GM21423 (cell line): ENCODE data around the gene EHD1.

Source experiments
- ATAC-seq: cut with Tn5 transposase; IDR thresholded peaks from one replicate; pipeline ENCODE4 v1.9.1; 2021; ENCODE audit warnings: mild to moderate bottlenecking, moderate library complexity; ENCODE audit not compliant: unreplicated experiment

EHD1 gene

DNA sequence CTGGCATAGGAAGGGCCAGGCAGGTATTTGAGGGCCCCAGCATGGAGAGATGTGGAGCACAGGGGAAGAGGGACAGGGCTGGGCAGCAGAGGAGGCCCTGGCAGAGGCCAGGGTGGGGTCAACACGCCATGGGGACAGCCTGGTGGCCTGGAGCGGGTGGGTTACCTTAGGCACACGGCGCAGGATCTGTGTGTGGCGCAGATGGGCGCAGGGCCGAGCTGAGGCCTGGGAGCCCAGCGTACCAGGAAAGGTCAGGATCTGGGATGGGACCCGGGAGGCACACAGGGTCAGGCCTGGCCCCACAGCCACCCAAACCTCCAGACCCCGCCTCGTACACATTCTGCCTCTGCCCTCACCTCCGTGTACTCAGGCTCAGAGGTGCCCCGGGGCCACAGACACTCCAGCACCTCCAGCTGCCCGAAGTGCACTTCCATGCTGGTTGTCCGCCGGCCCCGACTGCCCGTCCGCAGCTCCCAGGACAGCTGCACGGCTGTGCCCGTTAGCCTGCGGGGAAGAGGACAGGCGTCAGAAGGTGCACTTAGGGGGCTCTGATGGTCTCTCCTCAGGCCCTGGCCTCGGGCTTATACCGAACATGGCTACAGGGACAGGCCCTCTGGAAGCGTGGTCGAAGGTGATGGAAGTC lies 32.2 kb upstream of the EHD1 start:
- no peak for ATAC-seq

DNA sequence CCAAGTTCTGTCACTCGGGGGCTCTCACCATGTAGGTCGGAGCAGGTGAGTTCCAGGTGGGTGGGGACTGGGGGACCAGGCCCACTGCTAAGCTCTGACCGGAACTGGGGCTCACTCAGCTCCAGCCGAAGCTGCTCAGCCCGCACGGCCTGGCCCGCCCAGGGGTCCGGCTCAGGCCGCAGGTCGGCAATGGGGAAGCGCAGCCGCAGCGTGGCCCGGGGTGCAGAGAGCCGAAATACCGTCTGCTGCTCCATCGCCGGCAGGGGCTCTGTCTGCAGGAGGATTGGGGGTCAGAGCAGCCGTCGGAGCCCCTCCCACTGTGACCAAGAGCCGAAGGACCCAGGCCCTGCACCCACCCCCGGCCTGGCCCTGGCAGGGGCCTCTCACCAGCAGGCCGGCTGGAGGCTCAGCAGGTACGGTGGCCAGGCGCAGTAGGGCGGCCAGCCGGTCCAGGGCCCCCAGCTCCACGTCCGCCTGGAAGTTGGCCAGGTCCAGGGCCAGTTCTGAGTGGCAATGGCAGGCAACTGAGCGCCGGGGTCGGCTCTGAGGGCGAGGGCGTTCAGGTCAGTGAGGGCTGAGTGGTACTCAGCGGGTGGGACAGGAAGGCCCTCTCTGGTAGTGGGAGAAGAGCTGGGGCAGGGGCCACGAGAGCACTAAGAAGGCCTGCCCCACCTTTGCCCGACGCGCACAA lies 31.4 kb upstream of the EHD1 start:
- no peak for ATAC-seq

DNA sequence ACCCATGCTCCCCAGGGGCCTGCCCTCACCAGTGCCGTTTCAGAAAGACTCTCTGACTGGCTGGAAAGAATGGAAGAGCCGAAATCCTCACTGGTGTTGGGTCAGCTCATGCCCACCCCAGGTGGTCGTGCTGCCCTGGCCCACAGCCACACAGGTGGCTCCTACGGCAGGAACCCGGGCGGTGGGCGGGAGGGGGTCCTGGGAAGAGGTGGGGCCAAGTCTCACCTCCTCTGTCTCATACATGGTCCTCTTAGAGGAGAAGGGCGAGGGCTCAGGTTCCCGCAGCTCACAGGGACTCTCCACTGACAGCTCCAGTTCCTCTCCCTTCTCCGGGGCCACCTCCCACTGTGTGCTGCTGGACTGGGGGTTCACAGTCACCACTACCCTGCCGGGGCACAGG lies 30.3 kb upstream of the EHD1 start:
- ATAC-seq, result no peak

DNA sequence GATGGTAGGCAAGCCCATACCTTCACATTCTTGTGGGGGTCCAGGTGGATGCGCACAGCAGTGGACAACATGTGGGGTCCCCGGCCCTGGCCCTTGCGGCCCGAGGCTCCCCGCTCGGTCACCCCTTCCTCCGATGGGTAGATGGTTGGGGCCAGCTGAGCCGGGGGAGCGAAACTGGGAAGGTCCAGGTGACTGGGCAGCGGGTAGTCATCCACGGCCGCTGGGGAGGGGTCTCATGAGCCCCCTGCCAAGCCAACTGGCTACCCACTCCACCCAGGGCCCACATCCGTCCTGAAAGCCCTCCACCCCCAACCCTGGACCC lies 27.9 kb upstream of the EHD1 start:
- no peak for ATAC-seq

DNA sequence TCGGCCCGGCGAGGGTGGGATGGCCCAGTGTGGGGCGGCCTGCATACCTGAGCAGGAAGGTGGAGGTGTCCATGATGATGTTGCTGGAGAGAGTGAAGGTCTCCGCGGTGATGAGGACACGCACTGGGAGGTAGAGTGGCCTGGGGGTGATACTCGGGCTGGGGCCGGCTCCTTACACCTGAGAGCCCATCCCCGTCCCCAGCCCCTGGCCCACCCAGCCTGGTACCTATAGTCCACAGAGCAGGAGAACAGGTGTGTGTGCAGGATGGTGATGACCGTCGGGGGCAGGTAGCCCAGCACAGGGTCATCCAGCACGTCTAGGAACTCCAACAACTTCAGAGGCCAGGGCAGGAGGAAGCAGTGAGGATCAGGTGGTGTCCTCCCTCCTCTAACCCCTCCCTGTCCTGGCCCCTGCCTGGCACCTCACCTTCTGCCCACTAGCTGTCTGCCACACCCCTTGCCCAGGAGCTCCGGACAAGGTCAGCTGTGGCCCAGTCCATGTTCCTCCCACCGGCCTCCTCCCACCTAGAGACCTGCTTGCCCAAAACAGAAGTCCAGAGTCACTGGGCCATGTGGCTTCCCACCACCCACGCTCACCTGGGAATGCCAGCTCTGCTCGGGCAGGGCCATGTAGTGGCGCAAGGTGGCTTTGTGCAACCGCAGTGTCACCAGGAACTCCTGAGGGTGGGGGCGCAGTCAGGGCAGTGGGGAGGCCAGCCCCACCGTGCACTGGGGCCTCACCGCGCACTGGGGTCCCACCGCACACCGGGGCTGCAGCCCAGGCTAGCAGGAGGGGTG lies 27.3 kb upstream of the EHD1 start:
- ATAC-seq, result no peak

DNA sequence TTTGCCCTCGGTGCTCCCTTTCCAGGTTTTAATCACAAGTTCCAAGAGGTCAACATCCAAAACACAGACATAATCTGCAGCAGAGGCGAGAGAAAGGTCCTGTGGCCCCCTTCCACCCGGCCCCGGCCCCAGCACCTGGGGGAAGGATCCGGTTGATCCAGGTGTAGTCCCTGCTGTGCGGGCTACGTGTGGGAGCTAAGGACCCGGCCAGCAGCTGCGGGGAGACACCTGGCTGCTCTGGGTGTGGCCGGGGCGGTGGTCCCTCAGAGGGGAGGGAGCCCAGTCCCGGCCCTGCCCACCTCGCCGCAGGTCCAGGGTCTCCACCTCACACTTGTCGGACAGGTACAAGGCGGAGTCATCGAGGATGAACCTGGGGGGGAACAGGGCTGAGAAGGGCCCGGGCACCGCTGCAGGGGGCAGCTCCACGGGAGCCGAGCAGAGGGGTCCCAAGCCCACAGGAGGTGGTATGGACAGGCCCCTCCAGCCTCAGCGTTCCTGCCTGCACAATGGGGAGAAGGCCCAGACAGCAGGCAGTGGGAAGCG lies 24.9 kb upstream of the EHD1 start:
- no peak for ATAC-seq

DNA sequence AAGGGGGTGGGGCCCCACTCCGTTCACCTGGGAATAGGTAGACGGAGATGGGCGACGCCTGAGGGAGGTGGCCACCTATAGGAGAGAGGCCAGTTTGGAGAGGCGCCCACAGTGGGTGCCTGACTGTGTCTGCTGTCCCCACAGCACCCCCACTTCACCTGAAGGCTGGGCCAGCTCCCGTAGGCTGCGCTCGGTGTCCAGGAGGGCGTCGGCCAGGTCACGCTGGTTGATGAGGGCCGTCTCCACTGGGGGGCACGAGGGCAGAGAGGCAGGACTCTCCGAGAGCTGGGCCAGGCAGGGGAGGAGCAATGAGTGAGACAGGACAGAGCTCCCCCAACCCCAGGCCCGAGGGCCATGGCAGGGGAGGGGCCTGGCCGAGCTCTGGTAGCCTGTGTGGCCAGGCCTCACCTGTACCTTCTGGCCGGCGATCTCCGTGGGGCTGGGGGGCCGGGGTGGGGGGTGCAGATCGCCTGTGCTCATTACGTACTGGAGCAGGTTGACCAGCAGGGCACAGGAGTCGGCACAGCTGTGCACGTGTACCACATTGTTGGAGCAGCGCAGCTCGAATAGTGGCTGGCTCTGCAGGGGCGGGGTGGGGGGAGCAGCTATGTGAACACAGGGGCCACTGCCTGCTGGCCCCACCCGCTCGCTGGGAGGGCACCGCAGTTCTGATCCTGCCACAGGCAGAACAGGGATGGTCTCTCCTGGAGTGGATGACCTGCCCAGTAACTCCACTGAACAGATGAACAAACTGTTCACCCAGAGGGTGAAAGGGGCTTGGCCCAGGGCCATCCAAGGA lies 23.9 kb upstream of the EHD1 start:
- no peak for ATAC-seq

DNA sequence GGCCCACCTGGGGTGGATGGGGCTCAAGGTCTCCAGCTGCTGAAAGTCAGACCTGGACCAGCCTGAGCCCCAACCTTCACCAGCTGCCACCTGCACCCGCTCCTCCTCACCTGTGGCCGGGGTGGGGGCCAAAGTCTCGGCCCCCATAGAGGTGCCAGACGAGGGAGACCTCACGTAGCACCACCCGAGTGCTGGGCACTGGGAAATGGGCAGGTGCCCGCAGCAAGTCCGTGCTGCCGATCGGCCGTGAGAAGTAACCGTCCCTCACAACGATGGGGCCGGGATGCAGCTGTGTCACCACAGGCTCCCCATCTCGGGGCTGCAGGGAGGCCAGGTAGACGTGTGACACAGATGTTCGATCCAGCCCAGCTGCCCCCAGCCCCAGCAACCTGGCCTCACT lies 22.4 kb upstream of the EHD1 start:
- ATAC-seq, result no peak

DNA sequence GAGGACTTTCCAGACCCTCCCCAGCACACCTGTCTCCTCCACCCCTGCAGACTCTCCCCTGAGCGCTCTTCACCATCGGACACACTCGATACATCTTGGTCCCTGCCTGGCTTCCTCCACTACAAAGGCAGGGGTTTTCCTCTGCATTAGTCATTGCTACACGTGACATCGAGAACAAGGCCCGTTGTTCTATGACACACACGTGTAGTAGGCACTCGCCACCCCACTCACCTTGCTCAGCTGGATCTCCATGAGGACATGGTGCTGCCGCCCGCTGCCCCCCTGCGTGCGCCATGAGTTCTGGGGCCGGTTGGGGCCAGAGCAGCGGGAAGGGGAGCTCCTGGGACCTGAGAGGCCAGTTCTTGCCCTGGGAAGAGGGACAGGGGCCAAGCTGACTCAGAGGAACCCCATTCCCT lies 21.9 kb upstream of the EHD1 start:
- ATAC-seq, result no peak

DNA sequence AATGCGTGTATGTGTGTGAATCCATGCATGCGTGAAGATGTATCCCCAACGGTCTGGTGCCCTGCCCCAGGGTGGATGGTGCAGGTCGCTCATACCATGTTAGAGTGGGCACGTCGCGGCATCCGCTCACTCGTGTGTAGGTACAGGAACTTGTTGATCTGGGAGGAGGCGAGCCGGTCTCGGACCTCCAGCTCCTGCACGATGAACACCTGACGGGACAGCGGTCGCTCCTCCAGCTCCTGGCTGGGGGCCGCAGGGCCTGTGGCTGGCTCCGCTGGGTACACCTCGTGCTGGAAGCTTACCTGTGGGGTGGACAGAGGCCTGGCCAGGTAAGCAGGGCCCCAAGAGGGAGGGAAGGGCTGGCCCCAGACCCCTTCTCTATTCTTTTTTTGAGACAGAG lies 20.1 kb upstream of the EHD1 start:
- no peak for ATAC-seq

DNA sequence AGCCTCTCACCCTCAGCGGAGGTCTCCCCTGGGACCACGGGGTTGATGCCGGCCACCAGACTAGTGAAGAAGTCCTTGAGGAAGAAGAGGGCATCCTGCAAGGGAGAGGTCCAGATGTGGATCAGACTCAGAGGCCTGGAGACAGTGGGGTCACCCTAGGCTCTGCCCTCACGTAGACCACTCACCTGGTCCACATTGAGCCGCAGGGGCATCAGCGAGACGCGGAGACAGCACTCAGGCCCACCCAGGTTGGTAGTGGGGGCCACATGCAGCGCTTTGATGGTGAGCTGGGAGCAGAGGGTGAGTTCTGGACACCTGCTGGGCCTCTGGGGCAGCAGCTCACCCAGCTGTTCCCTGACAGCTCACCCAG lies 19.6 kb upstream of the EHD1 start:
- ATAC-seq, result no peak

DNA sequence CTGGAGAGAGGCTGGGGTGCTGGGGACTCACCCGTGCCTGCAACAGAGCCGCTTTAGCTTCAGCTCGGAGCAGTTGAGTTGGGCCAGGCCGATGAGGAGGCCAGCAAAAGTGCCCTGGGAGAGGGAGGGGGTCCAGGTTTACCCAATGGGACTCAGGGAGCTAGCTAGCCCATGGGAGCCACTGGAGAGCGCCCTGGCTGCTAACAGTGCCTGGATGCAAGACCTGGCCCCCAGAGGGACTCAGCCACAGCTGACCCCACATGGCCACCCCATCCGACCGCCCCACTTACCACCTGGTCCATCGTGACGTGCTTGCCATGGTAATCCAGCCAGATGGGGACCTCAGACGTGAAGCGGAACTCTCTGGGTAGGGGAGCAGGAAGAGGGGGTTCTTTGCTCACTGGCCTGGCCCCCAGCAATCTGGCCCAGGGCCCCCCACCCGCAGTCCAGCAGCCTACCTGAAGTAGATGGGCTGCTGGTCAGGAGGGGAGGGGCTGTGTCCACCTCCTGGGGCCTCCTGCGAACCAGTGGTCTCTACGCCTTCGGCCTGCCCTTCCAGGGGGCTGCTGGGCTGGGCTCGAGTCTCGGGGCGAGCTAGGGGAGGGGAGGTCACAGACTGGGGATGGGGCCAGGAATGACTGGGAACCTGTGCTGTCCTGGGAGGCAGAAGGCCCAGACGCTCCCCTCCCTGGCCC lies 19.1 kb upstream of the EHD1 start:
- ATAC-seq, result no peak

DNA sequence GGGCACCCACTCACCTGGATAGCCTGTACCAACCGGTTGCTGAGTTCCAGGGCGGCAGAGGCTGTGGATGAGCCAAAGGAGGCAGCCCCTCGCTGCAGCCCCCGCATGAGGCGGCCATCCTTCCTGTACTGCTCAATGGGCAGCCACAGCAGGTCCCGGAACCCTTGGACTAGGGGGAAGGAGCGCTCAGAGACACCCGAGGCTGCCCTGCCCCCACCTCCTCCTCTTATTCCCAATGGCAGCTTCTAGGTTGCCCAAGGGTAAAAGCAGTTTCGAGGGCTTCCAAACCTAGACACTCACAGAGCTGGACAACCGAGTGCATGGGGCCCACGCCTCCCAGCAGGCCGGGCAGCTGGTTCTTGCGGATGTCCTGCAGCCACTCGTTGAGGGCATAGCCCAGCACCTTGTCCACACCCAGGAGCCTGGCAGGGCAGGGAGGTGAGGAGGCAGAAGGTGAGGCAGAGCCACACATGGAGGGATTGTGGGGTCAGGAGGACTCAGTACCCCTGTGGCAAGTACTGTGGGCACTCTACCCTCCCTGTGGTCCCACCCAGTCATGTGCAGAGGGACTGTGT lies 18.1 kb upstream of the EHD1 start:
- ATAC-seq, result no peak

DNA sequence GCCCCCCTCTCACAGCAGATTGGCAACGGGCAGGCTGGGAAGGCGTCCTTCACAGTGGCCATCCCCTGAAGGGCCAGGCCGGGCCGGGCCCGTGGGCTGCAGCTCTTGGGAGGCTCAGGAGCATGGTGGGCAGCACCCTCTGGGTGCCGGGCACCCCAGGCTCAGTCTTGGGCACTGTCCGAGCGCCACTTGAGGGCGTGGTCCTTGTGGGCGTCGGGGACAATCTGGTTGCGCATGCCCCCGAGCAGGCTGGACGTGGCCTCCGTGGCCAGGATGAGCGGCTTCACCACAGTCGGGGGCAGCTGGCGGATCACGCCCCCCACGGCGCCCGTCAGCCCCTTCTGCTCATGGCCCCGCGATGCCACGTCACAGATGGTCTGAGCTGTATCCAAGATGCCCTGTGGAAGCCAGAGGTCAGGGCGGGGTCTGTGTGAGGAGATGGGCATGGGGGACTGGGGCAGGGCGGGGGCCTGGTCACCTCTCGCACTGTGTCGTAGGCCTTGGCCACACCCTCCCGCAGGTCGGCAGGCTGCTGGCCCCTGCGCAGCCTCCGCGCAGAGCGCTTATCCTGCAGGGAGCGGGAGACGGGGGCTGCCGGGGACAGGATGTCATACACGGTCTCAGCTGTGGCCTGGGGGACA lies 16.5 kb upstream of the EHD1 start:
- ATAC-seq, result no peak

DNA sequence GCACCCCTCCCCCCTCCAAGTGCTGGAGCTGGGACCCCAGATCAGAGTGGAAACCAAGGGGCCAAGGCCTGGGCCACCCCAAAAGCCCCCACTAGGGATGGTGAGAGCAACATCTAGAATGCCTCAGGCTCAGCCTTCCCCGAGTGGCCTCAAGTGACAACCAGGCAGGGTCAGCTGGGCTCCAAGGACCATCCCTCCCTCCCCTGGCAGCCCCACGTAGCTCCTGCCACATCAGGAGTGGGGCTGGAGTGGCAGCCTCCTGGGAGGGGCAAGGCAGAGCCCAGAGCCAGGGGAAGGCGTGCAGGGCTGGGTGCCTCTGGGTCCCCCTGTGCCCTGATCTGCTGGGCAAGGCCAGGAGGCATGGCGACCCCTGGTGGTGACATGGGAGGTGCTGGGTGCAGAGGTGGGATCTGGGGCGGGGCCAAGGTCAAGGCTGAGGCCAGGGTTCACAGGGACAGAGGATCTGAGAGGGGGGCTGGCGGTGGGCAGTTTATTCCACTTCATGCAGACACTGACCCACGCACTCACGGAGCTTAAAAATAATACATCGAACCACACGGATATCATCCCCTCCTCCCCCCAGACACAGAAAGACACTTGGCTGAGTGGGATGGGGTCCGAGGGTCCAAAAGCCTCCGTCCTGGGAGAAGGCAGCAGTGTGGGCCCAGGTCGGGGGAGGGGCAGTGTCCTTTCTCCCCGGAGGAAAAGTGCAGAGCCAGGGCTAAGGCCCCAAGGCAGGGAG lies 15.8 kb upstream of the EHD1 start:
- peak; percentile 54 for ATAC-seq

DNA sequence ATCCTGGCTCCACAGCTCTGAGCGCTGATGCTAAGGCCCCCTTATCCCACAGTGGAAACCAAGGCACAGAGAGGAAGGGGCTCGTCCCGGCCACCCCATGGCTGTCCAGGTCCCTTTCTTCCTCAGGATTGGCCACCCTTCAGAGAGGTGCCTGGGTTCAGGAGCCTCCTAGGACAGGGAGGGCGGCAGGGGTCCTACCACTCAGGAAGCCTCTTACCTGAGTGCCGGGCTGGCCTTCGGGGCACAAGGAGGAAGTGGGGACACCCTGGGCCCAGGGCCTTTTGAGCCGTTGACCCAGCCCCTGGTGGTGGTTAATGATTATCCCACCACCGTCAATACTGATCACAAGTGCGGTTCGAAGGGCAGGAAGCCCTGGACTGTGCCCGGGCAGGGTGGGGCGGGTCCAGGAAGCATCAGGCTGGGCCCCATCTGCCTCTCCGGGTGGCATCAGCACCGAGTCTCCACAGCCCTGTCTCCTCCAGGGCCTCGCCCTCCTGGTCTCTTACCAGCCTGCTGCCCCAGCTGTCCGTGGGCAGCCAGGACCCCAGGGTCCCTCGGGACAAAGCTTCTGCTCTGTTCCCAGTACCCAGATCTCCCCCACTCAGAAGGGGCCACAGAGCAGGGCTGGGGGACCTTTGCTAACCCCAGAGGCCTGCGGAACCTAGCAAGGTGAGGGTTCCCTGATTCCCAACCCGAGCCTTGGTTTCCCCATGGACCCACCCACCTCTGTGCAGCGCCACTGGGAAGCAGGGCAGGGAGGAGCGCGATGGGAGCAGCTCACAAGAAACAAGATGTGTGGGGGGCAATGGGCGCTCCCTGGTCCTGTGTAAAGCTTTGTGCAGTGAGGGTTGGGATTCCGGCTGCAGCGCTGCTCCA lies 15.0 kb upstream of the EHD1 start:
- no peak for ATAC-seq

DNA sequence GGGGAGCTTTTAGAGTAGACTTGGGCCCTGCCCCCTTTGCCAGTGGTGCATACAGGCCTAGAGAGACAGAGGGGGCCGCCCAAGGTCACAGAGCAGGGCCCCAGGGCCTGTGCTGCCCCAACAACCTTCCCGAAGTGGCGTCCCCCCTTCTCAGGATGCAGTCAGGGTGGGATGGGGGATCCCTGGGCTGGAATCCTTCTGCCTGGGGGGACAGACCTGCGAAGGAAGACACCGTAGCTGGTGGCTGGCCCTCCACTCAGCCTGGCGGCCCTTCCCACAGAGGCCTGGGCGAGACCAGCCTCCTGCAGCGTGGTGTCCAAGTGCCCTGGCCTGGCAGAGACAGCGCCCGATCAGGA lies 14.4 kb upstream of the EHD1 start:
- no peak for ATAC-seq

DNA sequence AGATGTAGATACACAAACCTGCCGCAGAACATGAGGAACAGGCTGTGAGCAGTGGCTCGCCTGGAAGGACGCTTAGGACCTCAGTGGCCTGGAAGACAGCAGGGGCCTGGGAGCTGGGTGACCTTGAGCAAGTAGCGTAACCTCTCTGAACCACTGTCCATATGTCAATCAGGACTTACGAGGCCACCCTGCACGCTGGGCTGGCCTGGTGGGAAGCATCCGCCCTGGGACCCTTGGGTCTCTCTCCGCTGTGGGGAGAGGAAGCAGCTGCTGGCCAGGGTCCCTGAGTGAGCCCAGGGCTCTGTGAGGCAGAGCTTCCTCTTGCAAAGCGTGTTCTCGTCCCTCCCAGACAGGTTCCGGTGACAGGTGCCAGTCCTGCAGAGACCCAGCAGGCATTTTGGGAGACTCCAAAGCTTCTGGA lies 14.0 kb upstream of the EHD1 start:
- ATAC-seq, result no peak
